Measurements from ENCODE around the gene FXR2. TPM values are rescaled to one million over a fixed set of nuclear protein-coding genes. Genes with fewer than 3 reads are reported as not detected.

The FXR2 gene
- total RNA-seq, 1 experiment from 2014 or later, result 36.4 TPM

DNA sequence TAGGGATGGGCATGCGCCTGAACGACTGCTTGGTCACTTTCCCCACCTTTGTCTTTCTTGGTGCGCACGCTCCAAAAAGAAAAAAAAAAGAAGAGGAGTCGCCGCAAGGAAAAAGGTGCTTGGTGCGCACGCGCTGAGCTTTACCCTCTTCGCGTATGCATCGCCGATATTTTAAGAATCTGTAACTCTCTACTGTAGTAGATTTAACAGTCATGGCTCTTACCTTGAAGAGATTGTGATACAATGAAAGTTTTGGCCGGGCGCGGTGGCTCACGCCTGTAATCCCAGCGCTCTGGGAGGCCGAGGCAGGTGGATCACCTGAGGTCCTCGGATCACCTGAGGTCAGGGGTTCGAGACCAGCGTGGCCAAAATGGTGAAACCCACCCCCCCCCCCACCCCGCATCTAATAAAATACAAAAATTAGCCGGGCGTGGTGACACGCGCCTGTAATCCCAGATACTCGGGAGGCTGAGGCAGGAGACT, 609 bp upstream of the FXR2 start:
- Histone ChIP-seq H3K4me2 (ENCODE audit: insufficient read depth, insufficient read length, low read length) (peak overlapping the region; percentile 13), H3K4ac (ENCODE audit: low read depth, low read length) (no peak overlapping the region), H2BK20ac (ENCODE audit: low read depth, low read length, poor library complexity, severe bottlenecking) (no peak overlapping the region), H4K91ac (ENCODE audit: insufficient read length, low read depth, low read length) (no peak overlapping the region), H3K79me1 (ENCODE audit: insufficient read depth, low read depth, low read length, poor library complexity, severe bottlenecking) (no peaks in the 10 kb centered on the region), H3K18ac (ENCODE audit: insufficient read length, low read depth, low read length) (no peak overlapping the region), H2AFZ (ENCODE audit: low read length) (no peak overlapping the region), H2BK12ac (ENCODE audit: insufficient read length, low read depth, low read length) (no peak overlapping the region), H3K14ac (ENCODE audit: insufficient read depth, low read length) (no peak overlapping the region), H4K8ac (replicated peaks; ENCODE audit: insufficient read length, low read depth, low read length) (no peak overlapping the region), H2BK5ac (ENCODE audit: insufficient read length, low read length) (no peak overlapping the region), H2AK5ac (ENCODE audit: insufficient read length, low read length) (no peak overlapping the region), H3K23ac (ENCODE audit: insufficient read length, low read depth, low read length) (no peak overlapping the region), H3K23me2 (ENCODE audit: insufficient read length, low read depth, low read length, poor library complexity, severe bottlenecking) (peaks cover 7% of the 10 kb centered on the region), H3K27ac (ENCODE audit: insufficient read length, low read depth, low read length) (peak overlapping the region; percentile 24), H3K56ac (ENCODE audit: insufficient read length, low read depth, low read length) (no peak overlapping the region), H4K20me1 (ENCODE audit: control insufficient read depth, insufficient read depth, insufficient read length) (no peaks in the 10 kb centered on the region), H3K9me3 (ENCODE audit: control insufficient read depth, low read depth, low read length) (no peaks in the 10 kb centered on the region), H3K4me1 (ENCODE audit: insufficient read depth, low read length) (peaks cover 5% of the 10 kb centered on the region), H4K5ac (ENCODE audit: insufficient read length, low read depth, low read length) (no peak overlapping the region), H3T11ph (ENCODE audit: low read length) (no peak overlapping the region), H2BK120ac (ENCODE audit: low read depth, low read length, poor library complexity, severe bottlenecking) (no peak overlapping the region), H2BK15ac (ENCODE audit: low read depth, low read length) (no peak overlapping the region), H3K9ac (ENCODE audit: extremely low read depth, insufficient read length, low read length) (peak overlapping the region; percentile 0), H3K79me2 (ENCODE audit: insufficient read depth, low read length) (peaks cover 9% of the 10 kb centered on the region; the same call in 1 of the 2 replicates), H3K27me3 (ENCODE audit: insufficient read depth, low read length) (no peaks in the 10 kb centered on the region)
- H3K36me3 Mint-ChIP-seq (ENCODE audit: insufficient read depth in 1 of 3, low read depth in 3 of 3), result peaks cover 6 to 20% (median 14%) of the 10 kb centered on the region in 3 experiments; a peak in 6 of 7 replicates
- no peak for DNase-seq
- H3K4me1 Mint-ChIP-seq, result peaks cover 22 to 23% of the 10 kb centered on the region in 2 experiments
- H3K4me3 Mint-ChIP-seq, result peak overlapping the region; percentile 89
- no peaks in the 10 kb centered on the region for H3K27me3 Mint-ChIP-seq (ENCODE audit: low read depth)
- no peaks in the 10 kb centered on the region for H3K9me3 Mint-ChIP-seq
- H3K27ac Mint-ChIP-seq, result peak overlapping the region; percentile 96 to 98 (median 97); a peak in 5 of 7 replicates
- TF ChIP-seq, protein P1, sequence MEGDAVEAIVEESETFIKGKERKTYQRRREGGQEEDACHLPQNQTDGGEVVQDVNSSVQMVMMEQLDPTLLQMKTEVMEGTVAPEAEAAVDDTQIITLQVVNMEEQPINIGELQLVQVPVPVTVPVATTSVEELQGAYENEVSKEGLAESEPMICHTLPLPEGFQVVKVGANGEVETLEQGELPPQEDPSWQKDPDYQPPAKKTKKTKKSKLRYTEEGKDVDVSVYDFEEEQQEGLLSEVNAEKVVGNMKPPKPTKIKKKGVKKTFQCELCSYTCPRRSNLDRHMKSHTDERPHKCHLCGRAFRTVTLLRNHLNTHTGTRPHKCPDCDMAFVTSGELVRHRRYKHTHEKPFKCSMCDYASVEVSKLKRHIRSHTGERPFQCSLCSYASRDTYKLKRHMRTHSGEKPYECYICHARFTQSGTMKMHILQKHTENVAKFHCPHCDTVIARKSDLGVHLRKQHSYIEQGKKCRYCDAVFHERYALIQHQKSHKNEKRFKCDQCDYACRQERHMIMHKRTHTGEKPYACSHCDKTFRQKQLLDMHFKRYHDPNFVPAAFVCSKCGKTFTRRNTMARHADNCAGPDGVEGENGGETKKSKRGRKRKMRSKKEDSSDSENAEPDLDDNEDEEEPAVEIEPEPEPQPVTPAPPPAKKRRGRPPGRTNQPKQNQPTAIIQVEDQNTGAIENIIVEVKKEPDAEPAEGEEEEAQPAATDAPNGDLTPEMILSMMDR (conservative IDR thresholded peaks at IDR 0.05), result no peak
- no CpG with 5 or more reads among the region's 28 CpGs for WGBS (ENCODE audit: extremely low coverage, insufficient read length, low lambda C conversion rate)

Measured in H9 (cell line).